ENCODE measurements around the gene TARM1.

Gene TARM1

GRCh38 chr19:54081032-54081431 is at the start of gene TARM1:
Gene TARM1 (minus strand): TSS chr19:54081365. CDS start chr19:54081340, 25 bp downstream.
- ChIA-PET POLR2A (no interaction called here), CTCF (no interaction called here)
- no peak for DNase-seq (ENCODE audit: extremely low spot score)
- TF ChIP-seq FOXM1 (IDR thresholded peaks at IDR 0.05; ENCODE audit: borderline replicate concordance) (no peak), SP1 (IDR thresholded peaks at IDR 0.05) (no peak), ZNF384 (IDR thresholded peaks at IDR 0.05) (no peak), HDGF (IDR thresholded peaks at IDR 0.05; ENCODE audit: borderline replicate concordance) (no peak), SUZ12 (IDR thresholded peaks at IDR 0.05) (no peak), FOXK2 (IDR thresholded peaks at IDR 0.05) (no peak), LEF1 (IDR thresholded peaks at IDR 0.05; ENCODE audit: borderline replicate concordance) (no peak), BHLHE40 (IDR thresholded peaks at IDR 0.05; ENCODE audit: borderline replicate concordance) (no peak), TARDBP (IDR thresholded peaks at IDR 0.05) (no peak), NFRKB (IDR thresholded peaks at IDR 0.05) (no peak), ELF4 (IDR thresholded peaks at IDR 0.05) (no peak), L3MBTL2 (conservative IDR thresholded peaks at IDR 0.05) (no peak), FOXA1 (IDR thresholded peaks at IDR 0.05) (no peak), CTBP1 (IDR thresholded peaks at IDR 0.05; ENCODE audit: borderline replicate concordance) (no peak), ARNT (IDR thresholded peaks at IDR 0.05) (no peak)

GRCh38 chr19:54129617-54129996 is 48.4 kb upstream of the TARM1 start:
- DNase-seq (ENCODE audit: extremely low spot score) = no peak
- ChIA-PET POLR2A (no interaction called here), CTCF (no interaction called here)
- TF ChIP-seq ZNF384 (IDR thresholded peaks at IDR 0.05) (no peak), TARDBP (IDR thresholded peaks at IDR 0.05) (no peak), BHLHE40 (IDR thresholded peaks at IDR 0.05; ENCODE audit: borderline replicate concordance) (no peak), FOXK2 (IDR thresholded peaks at IDR 0.05) (no peak), NFRKB (IDR thresholded peaks at IDR 0.05) (no peak), FOXA1 (IDR thresholded peaks at IDR 0.05) (no peak), SUZ12 (IDR thresholded peaks at IDR 0.05) (no peak), ARNT (IDR thresholded peaks at IDR 0.05) (no peak), LEF1 (IDR thresholded peaks at IDR 0.05; ENCODE audit: borderline replicate concordance) (no peak), SP1 (IDR thresholded peaks at IDR 0.05) (no peak), ELF4 (IDR thresholded peaks at IDR 0.05) (no peak), FOXM1 (IDR thresholded peaks at IDR 0.05; ENCODE audit: borderline replicate concordance) (no peak), HDGF (IDR thresholded peaks at IDR 0.05; ENCODE audit: borderline replicate concordance) (no peak)
- TF ChIP-seq, protein P1, sequence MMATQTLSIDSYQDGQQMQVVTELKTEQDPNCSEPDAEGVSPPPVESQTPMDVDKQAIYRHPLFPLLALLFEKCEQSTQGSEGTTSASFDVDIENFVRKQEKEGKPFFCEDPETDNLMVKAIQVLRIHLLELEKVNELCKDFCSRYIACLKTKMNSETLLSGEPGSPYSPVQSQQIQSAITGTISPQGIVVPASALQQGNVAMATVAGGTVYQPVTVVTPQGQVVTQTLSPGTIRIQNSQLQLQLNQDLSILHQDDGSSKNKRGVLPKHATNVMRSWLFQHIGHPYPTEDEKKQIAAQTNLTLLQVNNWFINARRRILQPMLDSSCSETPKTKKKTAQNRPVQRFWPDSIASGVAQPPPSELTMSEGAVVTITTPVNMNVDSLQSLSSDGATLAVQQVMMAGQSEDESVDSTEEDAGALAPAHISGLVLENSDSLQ (IDR thresholded peaks at IDR 0.05) = no peak

DNA sequence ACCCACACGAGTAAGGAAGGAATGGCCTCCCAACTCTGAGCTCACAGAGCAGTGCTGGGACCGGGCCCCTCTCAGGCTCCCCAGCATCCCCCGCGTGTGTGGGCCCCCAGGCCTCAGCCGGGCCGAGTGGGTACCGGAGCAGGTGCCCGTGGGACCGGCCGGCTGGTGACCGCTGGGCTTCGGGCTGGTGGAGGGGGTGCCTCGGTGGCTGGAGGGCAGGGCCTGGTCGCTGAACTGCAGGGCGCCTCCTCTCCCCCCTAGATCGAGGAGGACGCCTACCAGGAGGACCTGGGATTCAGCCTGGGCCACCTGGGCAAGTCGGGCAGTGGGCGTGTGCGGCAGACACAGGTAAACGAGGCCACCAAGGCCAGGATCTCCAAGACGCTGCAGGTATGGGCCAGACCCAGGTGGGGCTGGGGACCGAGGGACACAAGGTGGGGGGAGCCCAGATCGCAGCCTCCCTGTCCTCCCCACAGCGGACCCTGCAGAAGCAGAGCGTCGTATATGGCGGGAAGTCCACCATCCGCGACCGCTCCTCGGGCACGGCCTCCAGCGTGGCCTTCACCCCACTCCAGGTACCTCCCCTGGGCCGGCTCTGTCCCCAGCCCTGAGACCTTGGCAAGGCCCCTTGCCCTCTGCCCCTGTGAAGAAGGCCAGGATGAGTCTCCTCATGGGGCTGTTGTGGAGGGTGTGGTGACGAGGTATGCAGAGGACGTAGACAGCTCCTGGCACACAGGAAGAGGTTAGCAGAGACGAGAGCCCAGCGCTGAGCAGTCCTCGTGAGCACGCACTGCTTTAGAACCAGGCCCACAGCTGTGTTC is 47.8 kb upstream of the TARM1 start:
- POLR2A ChIA-PET = no interaction called here
- CTCF ChIA-PET = no interaction called here

GRCh38 chr19:54128441-54128725 is 47.2 kb upstream of the TARM1 start:
- CTCF ChIA-PET = no interaction called here
- POLR2A ChIA-PET = no interaction called here
- DNase-seq (ENCODE audit: extremely low spot score) = no peak
- no peak for TF ChIP-seq NFRKB (IDR thresholded peaks at IDR 0.05)
- TF ChIP-seq LEF1 (IDR thresholded peaks at IDR 0.05; ENCODE audit: borderline replicate concordance) = no peak
- TF ChIP-seq, protein P1 (IDR thresholded peaks at IDR 0.05) = no peak
- no peak for TF ChIP-seq ZNF384 (IDR thresholded peaks at IDR 0.05)
- no peak for TF ChIP-seq TARDBP (IDR thresholded peaks at IDR 0.05)
- no peak for TF ChIP-seq SP1 (IDR thresholded peaks at IDR 0.05)
- TF ChIP-seq L3MBTL2 (conservative IDR thresholded peaks at IDR 0.05) = no peak
- TF ChIP-seq FOXK2 (IDR thresholded peaks at IDR 0.05) = no peak
- no peak for TF ChIP-seq FOXM1 (IDR thresholded peaks at IDR 0.05; ENCODE audit: borderline replicate concordance)
- no peak for TF ChIP-seq ARNT (IDR thresholded peaks at IDR 0.05)
- no peak for TF ChIP-seq CTBP1 (IDR thresholded peaks at IDR 0.05; ENCODE audit: borderline replicate concordance)

More for the DNA sequence above, 47.8 kb upstream of the TARM1 start:
- TF ChIP-seq ZNF384 (IDR thresholded peaks at IDR 0.05) (no peak), FOXA1 (IDR thresholded peaks at IDR 0.05) (no peak), SUZ12 (IDR thresholded peaks at IDR 0.05) (no peak), HDGF (IDR thresholded peaks at IDR 0.05; ENCODE audit: borderline replicate concordance) (no peak), FOXK2 (IDR thresholded peaks at IDR 0.05) (no peak), FOXM1 (IDR thresholded peaks at IDR 0.05; ENCODE audit: borderline replicate concordance) (no peak), TARDBP (IDR thresholded peaks at IDR 0.05) (no peak), ELF4 (IDR thresholded peaks at IDR 0.05) (no peak), NFRKB (IDR thresholded peaks at IDR 0.05) (no peak), ARNT (IDR thresholded peaks at IDR 0.05) (no peak), LEF1 (IDR thresholded peaks at IDR 0.05; ENCODE audit: borderline replicate concordance) (no peak), L3MBTL2 (conservative IDR thresholded peaks at IDR 0.05) (no peak), BHLHE40 (IDR thresholded peaks at IDR 0.05; ENCODE audit: borderline replicate concordance) (no peak), SP1 (IDR thresholded peaks at IDR 0.05) (no peak), CTBP1 (IDR thresholded peaks at IDR 0.05; ENCODE audit: borderline replicate concordance) (no peak)
- TF ChIP-seq, protein P1 (IDR thresholded peaks at IDR 0.05) = no peak
- DNase-seq (ENCODE audit: extremely low spot score) = no peak

GRCh38 chr19:54127688-54128440 is 46.7 kb upstream of the TARM1 start:
- ChIA-PET CTCF (no interaction called here), POLR2A (interaction anchor here (2.0 kb wide), 1 partner anchor 9 kb away, joined by 5 read pairs; the partner anchor contains the start of gene CNOT3)
- TF ChIP-seq FOXK2 (IDR thresholded peaks at IDR 0.05) (no peak), HDGF (IDR thresholded peaks at IDR 0.05; ENCODE audit: borderline replicate concordance) (no peak), ARNT (IDR thresholded peaks at IDR 0.05) (no peak), SP1 (IDR thresholded peaks at IDR 0.05) (no peak), ELF4 (IDR thresholded peaks at IDR 0.05) (no peak), BHLHE40 (IDR thresholded peaks at IDR 0.05; ENCODE audit: borderline replicate concordance) (no peak), NFRKB (IDR thresholded peaks at IDR 0.05) (no peak), SUZ12 (IDR thresholded peaks at IDR 0.05) (no peak)
- TF ChIP-seq, protein P1 (IDR thresholded peaks at IDR 0.05) = no peak
- no peak for DNase-seq (ENCODE audit: extremely low spot score)
